DND-41 (cell line): ENCODE data around the gene OVOL2.

Experiments used
- ATAC-seq: fragments of 200-7000 bp; cut with Tn5 transposase; 3 replicates; pipeline ENCODE4 v1.9.1; 2021; ENCODE audit warnings: low read depth; ENCODE audit not compliant: insufficient read depth
- DNase-seq: peaks from one replicate; pipeline ENCODE4 v3.0.0-alpha.2; 2020
- H2AFZ ChIP-seq: 2 replicates; pipeline ENCODE4 v1.6.0; 2012; ENCODE audit warnings: low read depth, low read length
- H3K27ac ChIP-seq: 2 replicates; pipeline ENCODE4 v1.5.1; 2012; ENCODE audit warnings: low read length, inconsistent platforms
- H3K27me3 ChIP-seq: fragments of 200-600 bp; sonication (generic); 2 replicates; pipeline ENCODE4 v1.6.0; 2012; ENCODE audit warnings: low read length, mild to moderate bottlenecking, inconsistent platforms; ENCODE audit not compliant: insufficient read depth, poor library complexity
- H3K36me3 ChIP-seq: 2 replicates; pipeline ENCODE4 v1.5.1; 2012; ENCODE audit warnings: low read length, inconsistent platforms; ENCODE audit not compliant: insufficient read depth
- H3K4me1 ChIP-seq: 2 replicates; pipeline ENCODE4 v1.5.1; 2012; ENCODE audit warnings: mild to moderate bottlenecking, low read length; ENCODE audit not compliant: insufficient read depth
- H3K4me2 ChIP-seq: 2 replicates; pipeline ENCODE4 v1.6.0; 2012; ENCODE audit warnings: mild to moderate bottlenecking, moderate library complexity, low read length, inconsistent platforms; ENCODE audit not compliant: insufficient read depth
- H3K4me3 ChIP-seq, 2 experiments: fragments of 200-600 bp in 1 of 2; shearing (Covaris generic) in 1 of 2; 2 replicates each; pipeline ENCODE4 v1.5.1; 2012 to 2016; ENCODE audit warnings: inconsistent platforms in 2 of 2, low read length in 2 of 2, mild to moderate bottlenecking in 2 of 2, low read depth in 1 of 2, moderate library complexity in 1 of 2
- H3K79me2 ChIP-seq: 2 replicates; pipeline ENCODE4 v1.6.0; 2012; ENCODE audit warnings: low read length, inconsistent platforms; ENCODE audit not compliant: insufficient read depth
- H3K9ac ChIP-seq: 2 replicates; pipeline ENCODE4 v1.6.0; 2012; ENCODE audit warnings: low read depth, mild to moderate bottlenecking, inconsistent platforms, low read length, moderate library complexity
- H3K9me3 ChIP-seq: 2 replicates; pipeline ENCODE4 v1.5.1; 2012; ENCODE audit warnings: low read length, moderate library complexity, mild to moderate bottlenecking, inconsistent platforms; ENCODE audit not compliant: insufficient read depth, severe bottlenecking
- H4K20me1 ChIP-seq: 2 replicates; pipeline ENCODE4 v1.6.0; 2012; ENCODE audit warnings: low read length; ENCODE audit not compliant: insufficient read depth
- EZH2 ChIP-seq: IDR thresholded peaks from 3 replicates; pipeline ENCODE4 v1.6.1; 2012; ENCODE audit warnings: borderline replicate concordance, low read depth, mild to moderate bottlenecking, moderate library complexity, low read length, inconsistent platforms; ENCODE audit not compliant: severe bottlenecking
- TF ChIP-seq, protein P1 (sequence below): IDR thresholded peaks from 2 replicates; pipeline ENCODE4 v1.5.1; 2012; ENCODE audit warnings: borderline replicate concordance, low read length, moderate library complexity, mild to moderate bottlenecking; ENCODE audit not compliant: poor library complexity, severe bottlenecking; ENCODE audit errors: extremely low read depth

OVOL2 gene

DNA sequence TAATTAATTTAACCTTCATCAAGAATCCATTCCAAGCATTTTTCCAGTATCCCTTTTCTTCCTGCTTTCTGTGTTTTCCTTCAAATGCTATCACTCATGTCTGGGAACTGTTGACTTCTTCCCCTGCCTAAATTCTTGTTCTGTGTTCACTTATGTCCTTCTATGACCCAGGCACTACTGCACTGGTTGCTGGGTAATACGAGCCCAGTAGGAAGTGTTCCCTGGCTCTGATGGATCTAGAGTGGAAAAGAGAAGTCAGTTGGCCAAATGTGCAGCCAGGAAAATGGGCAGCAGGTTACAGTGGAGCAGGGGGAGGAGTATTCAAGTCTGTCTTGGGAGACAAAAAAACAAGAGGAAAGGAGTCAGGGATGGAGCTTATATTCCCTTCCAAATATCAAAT is 7.1 kb downstream of the OVOL2 start:
- Histone ChIP-seq H2AFZ (no peak overlapping the region), H3K9ac (no peak overlapping the region), H3K9me3 (no peaks in the 10 kb centered on the region), H3K27me3 (peaks cover 23% of the 10 kb centered on the region), H3K36me3 (no peaks in the 10 kb centered on the region), H3K4me2 (no peak overlapping the region), H3K27ac (no peak overlapping the region), H4K20me1 (no peaks in the 10 kb centered on the region), H3K4me3 (no peak overlapping the region), H3K4me1 (no peaks in the 10 kb centered on the region), H3K79me2 (no peaks in the 10 kb centered on the region)
- ATAC-seq: no peak
- no peak for TF ChIP-seq EZH2
- TF ChIP-seq, protein P1, sequence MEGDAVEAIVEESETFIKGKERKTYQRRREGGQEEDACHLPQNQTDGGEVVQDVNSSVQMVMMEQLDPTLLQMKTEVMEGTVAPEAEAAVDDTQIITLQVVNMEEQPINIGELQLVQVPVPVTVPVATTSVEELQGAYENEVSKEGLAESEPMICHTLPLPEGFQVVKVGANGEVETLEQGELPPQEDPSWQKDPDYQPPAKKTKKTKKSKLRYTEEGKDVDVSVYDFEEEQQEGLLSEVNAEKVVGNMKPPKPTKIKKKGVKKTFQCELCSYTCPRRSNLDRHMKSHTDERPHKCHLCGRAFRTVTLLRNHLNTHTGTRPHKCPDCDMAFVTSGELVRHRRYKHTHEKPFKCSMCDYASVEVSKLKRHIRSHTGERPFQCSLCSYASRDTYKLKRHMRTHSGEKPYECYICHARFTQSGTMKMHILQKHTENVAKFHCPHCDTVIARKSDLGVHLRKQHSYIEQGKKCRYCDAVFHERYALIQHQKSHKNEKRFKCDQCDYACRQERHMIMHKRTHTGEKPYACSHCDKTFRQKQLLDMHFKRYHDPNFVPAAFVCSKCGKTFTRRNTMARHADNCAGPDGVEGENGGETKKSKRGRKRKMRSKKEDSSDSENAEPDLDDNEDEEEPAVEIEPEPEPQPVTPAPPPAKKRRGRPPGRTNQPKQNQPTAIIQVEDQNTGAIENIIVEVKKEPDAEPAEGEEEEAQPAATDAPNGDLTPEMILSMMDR: no peak
- no peak for DNase-seq

DNA sequence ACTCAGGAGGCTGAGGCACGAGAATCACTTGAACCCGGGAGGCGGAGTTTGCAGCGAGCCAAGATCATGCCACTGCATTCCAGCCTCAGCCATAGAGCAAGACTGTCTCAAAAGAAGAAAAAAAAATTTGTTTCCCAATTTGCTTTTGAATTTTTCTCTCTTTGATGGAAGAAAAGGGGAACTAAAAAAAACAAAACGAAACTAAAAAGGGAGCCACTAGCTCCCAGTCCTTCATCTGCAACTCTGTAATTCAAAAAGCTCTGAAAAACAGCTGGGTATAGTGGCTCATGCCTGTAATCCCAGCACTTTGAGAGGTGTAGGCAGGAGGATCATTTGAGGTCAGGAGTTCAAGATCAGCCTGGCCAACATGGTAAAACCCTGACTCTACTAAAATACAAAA is 9.5 kb downstream of the OVOL2 start:
- ATAC-seq (no peak), DNase-seq (no peak)
- Histone ChIP-seq H3K4me1 (no peaks in the 10 kb centered on the region), H2AFZ (no peak overlapping the region), H3K9ac (no peak overlapping the region), H3K27me3 (peaks cover 30% of the 10 kb centered on the region), H3K79me2 (no peaks in the 10 kb centered on the region), H4K20me1 (0 out of 2 replicates have a peak, but pooled peaks cover 3% of the 10 kb centered on the region), H3K36me3 (no peaks in the 10 kb centered on the region), H3K9me3 (no peaks in the 10 kb centered on the region), H3K27ac (no peak overlapping the region), H3K4me2 (no peak overlapping the region), H3K4me3 (no peak overlapping the region)
- no peak for TF ChIP-seq EZH2
- TF ChIP-seq, protein P1: no peak

DNA sequence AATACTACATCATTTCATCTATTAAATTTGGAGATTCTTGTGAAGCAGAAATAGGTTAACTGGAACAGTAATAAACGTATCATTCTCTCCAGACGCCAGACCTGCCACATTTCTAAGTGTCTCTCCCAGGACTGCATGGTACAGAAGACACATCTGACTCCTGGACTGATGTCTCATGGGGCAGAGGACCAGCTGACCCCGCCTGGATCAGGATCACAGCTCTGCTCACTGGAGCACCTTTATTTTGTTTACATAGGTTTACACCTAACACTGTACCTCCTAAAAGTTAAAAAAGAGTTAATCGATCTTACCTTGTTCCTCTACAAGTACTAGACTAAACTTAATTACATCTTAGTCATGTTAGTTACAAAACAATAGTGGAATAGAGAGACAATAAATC is 11.2 kb downstream of the OVOL2 start:
- H3K9me3 ChIP-seq: no peaks in the 10 kb centered on the region
- TF ChIP-seq, protein P1: no peak
- TF ChIP-seq EZH2: no peak
- H3K4me2 ChIP-seq: no peak overlapping the region
- DNase-seq: no peak
- H3K4me3 ChIP-seq: no peak overlapping the region
- no peak overlapping the region for H3K9ac ChIP-seq
- no peak overlapping the region for H2AFZ ChIP-seq
- no peak for ATAC-seq
- 0 out of 2 replicates have a peak, but pooled peaks cover 3% of the 10 kb centered on the region for H4K20me1 ChIP-seq
- H3K27ac ChIP-seq: no peak overlapping the region
- H3K79me2 ChIP-seq: no peaks in the 10 kb centered on the region
- H3K4me1 ChIP-seq: no peaks in the 10 kb centered on the region
- no peaks in the 10 kb centered on the region for H3K36me3 ChIP-seq
- H3K27me3 ChIP-seq: peaks cover 30% of the 10 kb centered on the region

DNA sequence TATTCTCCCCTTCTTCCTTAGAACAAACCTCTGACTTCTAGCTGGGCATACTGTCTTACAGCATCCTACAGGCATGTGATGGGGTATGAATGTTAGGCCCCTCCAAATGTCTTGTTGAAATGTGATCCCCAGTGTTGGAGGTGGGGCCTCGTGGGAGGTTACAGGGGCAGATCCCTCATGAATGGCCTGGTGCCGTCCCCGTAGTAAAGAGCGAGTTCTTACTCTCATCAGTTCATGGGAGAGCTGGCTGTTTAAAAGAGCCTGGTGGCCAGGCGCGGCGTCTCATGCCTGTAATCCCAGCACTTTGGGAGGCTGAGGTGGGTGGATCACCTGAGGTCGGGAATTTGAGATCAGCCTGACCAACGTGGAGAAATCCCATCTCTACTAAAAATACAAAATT is 15.5 kb downstream of the OVOL2 start:
- Histone ChIP-seq H2AFZ (no peak overlapping the region), H3K27me3 (peaks cover 18% of the 10 kb centered on the region), H3K4me3 (no peak overlapping the region), H3K27ac (no peak overlapping the region), H3K36me3 (no peaks in the 10 kb centered on the region), H3K79me2 (no peaks in the 10 kb centered on the region), H4K20me1 (0 out of 2 replicates have a peak, but pooled peaks cover 3% of the 10 kb centered on the region), H3K9ac (no peak overlapping the region), H3K4me1 (no peaks in the 10 kb centered on the region), H3K4me2 (no peak overlapping the region), H3K9me3 (no peaks in the 10 kb centered on the region)
- no peak for TF ChIP-seq EZH2
- TF ChIP-seq, protein P1: no peak
- DNase-seq: no peak
- ATAC-seq: no peak
